ENCODE results near the gene OR2S2.

DNA sequence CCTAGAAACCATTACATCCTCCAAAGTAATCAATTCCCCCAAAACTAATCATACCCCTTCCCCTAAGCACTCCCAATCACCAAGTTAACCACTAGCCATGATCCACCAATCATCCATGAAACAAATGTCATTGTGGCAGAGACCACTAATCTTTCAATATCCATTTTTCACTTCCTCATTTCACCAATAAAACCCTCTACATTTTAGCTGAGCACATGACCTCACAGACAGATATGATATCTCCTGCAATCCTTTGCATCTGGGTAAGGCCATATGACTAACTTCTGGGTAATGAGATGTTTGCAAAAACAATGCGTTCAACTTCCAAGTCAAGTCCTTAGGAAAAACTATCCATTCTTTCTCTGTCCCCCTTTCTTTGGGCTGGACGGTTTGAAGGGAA is 20.7 kb downstream of the OR2S2 start:
- TF ChIP-seq, protein P1, sequence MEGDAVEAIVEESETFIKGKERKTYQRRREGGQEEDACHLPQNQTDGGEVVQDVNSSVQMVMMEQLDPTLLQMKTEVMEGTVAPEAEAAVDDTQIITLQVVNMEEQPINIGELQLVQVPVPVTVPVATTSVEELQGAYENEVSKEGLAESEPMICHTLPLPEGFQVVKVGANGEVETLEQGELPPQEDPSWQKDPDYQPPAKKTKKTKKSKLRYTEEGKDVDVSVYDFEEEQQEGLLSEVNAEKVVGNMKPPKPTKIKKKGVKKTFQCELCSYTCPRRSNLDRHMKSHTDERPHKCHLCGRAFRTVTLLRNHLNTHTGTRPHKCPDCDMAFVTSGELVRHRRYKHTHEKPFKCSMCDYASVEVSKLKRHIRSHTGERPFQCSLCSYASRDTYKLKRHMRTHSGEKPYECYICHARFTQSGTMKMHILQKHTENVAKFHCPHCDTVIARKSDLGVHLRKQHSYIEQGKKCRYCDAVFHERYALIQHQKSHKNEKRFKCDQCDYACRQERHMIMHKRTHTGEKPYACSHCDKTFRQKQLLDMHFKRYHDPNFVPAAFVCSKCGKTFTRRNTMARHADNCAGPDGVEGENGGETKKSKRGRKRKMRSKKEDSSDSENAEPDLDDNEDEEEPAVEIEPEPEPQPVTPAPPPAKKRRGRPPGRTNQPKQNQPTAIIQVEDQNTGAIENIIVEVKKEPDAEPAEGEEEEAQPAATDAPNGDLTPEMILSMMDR (IDR thresholded peaks at IDR 0.05), result no peak
- no peak for TF ChIP-seq POLR2A (IDR thresholded peaks at IDR 0.05)

Measured in lower leg skin (tissue), 3 donors.